GM06990 (cell line): ENCODE results near the gene COL4A1.
"Not testable (repeated sequence)": the region's sequence is repeated elsewhere in the genome, so short reads cannot be mapped to it uniquely, and the experiment has no call there.

Experiments
- DNase-seq: peaks from one replicate; pipeline ENCODE4 v3.0.0-alpha.2; 2011; ENCODE audit not compliant: insufficient read length; ENCODE audit errors: extremely low read depth
- H3K27me3 ChIP-seq: replicated peaks from 2 replicates; pipeline ENCODE4 v1.6.0; 2011; ENCODE audit warnings: low read length; ENCODE audit not compliant: control insufficient read depth, insufficient read depth
- H3K36me3 ChIP-seq: 2 replicates; pipeline ENCODE4 v1.5.1; 2011; ENCODE audit warnings: low read length; ENCODE audit not compliant: control insufficient read depth, insufficient read depth
- H3K4me3 ChIP-seq: replicated peaks from 2 replicates; pipeline ENCODE4 v1.5.1; 2011; ENCODE audit warnings: low read depth, mild to moderate bottlenecking, control low read depth, low read length
- TF ChIP-seq, protein P1 (sequence below): IDR thresholded peaks from 2 replicates; pipeline ENCODE4 v1.5.1; 2011; ENCODE audit warnings: low read length, control low read depth, mild to moderate bottlenecking, inconsistent platforms; ENCODE audit not compliant: insufficient read depth, poor library complexity, severe bottlenecking

Gene COL4A1

GRCh38 chr13:110326263-110326904 is 19.4 kb upstream of the COL4A1 start:
- H3K27me3 ChIP-seq, result no peaks in the 10 kb centered on the region
- no peak overlapping the region for H3K4me3 ChIP-seq
- TF ChIP-seq, protein P1, sequence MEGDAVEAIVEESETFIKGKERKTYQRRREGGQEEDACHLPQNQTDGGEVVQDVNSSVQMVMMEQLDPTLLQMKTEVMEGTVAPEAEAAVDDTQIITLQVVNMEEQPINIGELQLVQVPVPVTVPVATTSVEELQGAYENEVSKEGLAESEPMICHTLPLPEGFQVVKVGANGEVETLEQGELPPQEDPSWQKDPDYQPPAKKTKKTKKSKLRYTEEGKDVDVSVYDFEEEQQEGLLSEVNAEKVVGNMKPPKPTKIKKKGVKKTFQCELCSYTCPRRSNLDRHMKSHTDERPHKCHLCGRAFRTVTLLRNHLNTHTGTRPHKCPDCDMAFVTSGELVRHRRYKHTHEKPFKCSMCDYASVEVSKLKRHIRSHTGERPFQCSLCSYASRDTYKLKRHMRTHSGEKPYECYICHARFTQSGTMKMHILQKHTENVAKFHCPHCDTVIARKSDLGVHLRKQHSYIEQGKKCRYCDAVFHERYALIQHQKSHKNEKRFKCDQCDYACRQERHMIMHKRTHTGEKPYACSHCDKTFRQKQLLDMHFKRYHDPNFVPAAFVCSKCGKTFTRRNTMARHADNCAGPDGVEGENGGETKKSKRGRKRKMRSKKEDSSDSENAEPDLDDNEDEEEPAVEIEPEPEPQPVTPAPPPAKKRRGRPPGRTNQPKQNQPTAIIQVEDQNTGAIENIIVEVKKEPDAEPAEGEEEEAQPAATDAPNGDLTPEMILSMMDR, result no peak
- DNase-seq, result no peak
- no peaks in the 10 kb centered on the region for H3K36me3 ChIP-seq

DNA sequence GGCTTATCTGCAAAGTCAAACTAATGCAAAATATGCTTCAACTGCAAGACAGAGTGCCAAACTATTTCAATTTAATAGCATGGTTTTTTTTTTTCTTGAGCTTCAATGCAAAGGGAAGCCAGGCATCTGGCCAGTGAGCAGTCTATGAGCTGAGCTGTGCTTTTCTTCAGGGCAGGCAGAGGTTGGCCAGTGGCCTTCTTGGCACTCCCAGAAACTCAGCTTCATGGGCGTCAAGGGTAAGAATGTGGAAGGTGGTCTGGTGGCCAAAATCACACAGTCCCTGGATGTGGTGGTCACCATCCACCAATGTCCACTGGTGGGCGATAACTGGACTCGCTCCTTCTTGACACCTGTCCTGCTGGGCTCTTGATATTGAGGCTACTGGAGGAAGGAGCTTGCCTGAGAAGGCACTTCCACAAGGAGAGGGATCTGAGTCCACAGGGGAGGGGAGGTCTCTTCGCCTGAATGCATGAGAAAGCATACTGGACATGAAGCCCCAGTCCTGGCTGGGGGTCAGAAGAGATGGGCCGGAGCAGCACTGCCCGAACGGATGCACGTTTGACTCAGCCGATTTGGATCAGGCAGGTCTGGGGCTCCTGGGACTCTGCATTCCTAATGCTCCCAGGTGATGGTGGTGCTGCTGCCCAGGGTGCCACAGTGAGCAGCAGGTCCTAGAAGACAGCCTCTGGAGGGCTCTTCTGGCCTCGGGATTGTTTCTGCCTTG is 17.2 kb upstream of the COL4A1 start:
- H3K4me3 ChIP-seq, result no peak overlapping the region
- H3K27me3 ChIP-seq, result no peaks in the 10 kb centered on the region; the same call in 1 of the 2 replicates
- TF ChIP-seq, protein P1, result no peak
- no peak for DNase-seq
- H3K36me3 ChIP-seq, result no peaks in the 10 kb centered on the region

GRCh38 chr13:110323172-110323891 is 16.4 kb upstream of the COL4A1 start:
- no peak for DNase-seq
- H3K27me3 ChIP-seq, result no peaks in the 10 kb centered on the region; the same call in 1 of the 2 replicates
- no peak overlapping the region for H3K4me3 ChIP-seq
- no peaks in the 10 kb centered on the region for H3K36me3 ChIP-seq
- TF ChIP-seq, protein P1, result no peak

GRCh38 chr13:110322828-110323171 is 15.8 kb upstream of the COL4A1 start:
- H3K36me3 ChIP-seq, result no peaks in the 10 kb centered on the region
- no peak overlapping the region for H3K4me3 ChIP-seq
- DNase-seq, result no peak
- H3K27me3 ChIP-seq, result no peaks in the 10 kb centered on the region; the same call in 1 of the 2 replicates
- TF ChIP-seq, protein P1, result no peak

GRCh38 chr13:110322126-110322827 is 15.3 kb upstream of the COL4A1 start:
- H3K27me3 ChIP-seq, result no peaks in the 10 kb centered on the region; the same call in 1 of the 2 replicates
- H3K4me3 ChIP-seq, result no peak overlapping the region
- TF ChIP-seq, protein P1, result no peak
- no peak for DNase-seq
- no peaks in the 10 kb centered on the region for H3K36me3 ChIP-seq

- DNase-seq, H3K27me3 ChIP-seq, H3K36me3 ChIP-seq, H3K4me3 ChIP-seq: not testable (repeated sequence)
Measured at GRCh38 chr13:110321573-110321972, 14.6 kb upstream of the COL4A1 start.
